HL-60 (cell line): Measurements from ENCODE around the gene AGAP1.

ENCODE experiments used
- DNase-seq, 2 experiments: peaks; one replicate each; pipeline ENCODE4 v3.0.0-alpha.2; 2010 to 2020; ENCODE audit warnings: low read depth in 1 of 2, low spot score in 1 of 2
- H3K27ac ChIP-seq: fragments of 250-450 bp; sonication (Bioruptor Pico); replicated peaks from 2 replicates; pipeline ENCODE4 v1.5.1; 2020; ENCODE audit warnings: mild to moderate bottlenecking, moderate library complexity
- H3K27me3 ChIP-seq: fragments of 250-450 bp; sonication (Bioruptor Pico); 2 replicates; pipeline ENCODE4 v1.5.1; 2021; ENCODE audit warnings: mild to moderate bottlenecking, moderate library complexity; ENCODE audit not compliant: insufficient read depth, poor library complexity, severe bottlenecking
- H3K4me3 ChIP-seq: replicated peaks from 2 replicates; pipeline ENCODE4 v1.5.1; 2011; ENCODE audit warnings: mild to moderate bottlenecking, control low read depth, low read length; ENCODE audit not compliant: insufficient read depth
- GABPA ChIP-seq: IDR thresholded peaks from 2 replicates; pipeline ENCODE4 v1.6.1; 2012; ENCODE audit warnings: low read depth
- POLR2AphosphoS5 ChIP-seq: IDR thresholded peaks from 2 replicates; pipeline ENCODE4 v1.6.1; 2012; ENCODE audit warnings: low read depth
- SPI1 ChIP-seq: IDR thresholded peaks from 2 replicates; pipeline ENCODE4 v1.6.1; 2012; ENCODE audit warnings: low read depth, mild to moderate bottlenecking, borderline replicate concordance
- TF ChIP-seq, protein P1 (sequence below): IDR thresholded peaks from one replicate; pipeline ENCODE4 v1.5.1; 2011; ENCODE audit warnings: low read length, control low read depth, inconsistent platforms; ENCODE audit not compliant: insufficient read depth
- TF ChIP-seq, protein P2 (sequence below): IDR thresholded peaks from 2 replicates; pipeline ENCODE4 v1.6.1; 2012; ENCODE audit warnings: low read depth; ENCODE audit not compliant: insufficient replicate concordance

Gene AGAP1

DNA sequence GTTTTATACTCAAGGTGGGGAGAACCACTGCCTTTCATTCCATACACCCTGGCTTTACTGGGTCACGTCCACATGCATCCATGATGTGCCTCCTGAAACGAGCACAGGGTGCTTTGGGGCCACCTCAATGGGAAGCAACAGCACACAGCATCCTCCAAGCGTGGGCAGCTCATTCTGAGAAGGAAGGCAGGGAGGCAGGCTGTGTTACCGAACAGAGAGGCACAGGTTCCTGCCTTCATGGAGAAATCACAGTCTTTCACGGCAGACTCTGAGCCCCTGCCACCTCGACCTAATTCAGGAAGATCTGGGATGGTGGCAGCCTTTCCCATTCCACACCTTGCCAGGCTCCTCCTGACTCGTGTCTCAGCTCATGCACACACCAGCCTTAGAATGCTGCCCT, 544.3 kb downstream of the AGAP1 start:
- H3K4me3 ChIP-seq, result no peak overlapping the region
- H3K27me3 ChIP-seq, result no peaks in the 10 kb centered on the region
- H3K27ac ChIP-seq, result no peak overlapping the region
- no peak for TF ChIP-seq GABPA
- TF ChIP-seq, protein P1, sequence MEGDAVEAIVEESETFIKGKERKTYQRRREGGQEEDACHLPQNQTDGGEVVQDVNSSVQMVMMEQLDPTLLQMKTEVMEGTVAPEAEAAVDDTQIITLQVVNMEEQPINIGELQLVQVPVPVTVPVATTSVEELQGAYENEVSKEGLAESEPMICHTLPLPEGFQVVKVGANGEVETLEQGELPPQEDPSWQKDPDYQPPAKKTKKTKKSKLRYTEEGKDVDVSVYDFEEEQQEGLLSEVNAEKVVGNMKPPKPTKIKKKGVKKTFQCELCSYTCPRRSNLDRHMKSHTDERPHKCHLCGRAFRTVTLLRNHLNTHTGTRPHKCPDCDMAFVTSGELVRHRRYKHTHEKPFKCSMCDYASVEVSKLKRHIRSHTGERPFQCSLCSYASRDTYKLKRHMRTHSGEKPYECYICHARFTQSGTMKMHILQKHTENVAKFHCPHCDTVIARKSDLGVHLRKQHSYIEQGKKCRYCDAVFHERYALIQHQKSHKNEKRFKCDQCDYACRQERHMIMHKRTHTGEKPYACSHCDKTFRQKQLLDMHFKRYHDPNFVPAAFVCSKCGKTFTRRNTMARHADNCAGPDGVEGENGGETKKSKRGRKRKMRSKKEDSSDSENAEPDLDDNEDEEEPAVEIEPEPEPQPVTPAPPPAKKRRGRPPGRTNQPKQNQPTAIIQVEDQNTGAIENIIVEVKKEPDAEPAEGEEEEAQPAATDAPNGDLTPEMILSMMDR, result no peak
- no peak for TF ChIP-seq SPI1
- TF ChIP-seq, protein P2, sequence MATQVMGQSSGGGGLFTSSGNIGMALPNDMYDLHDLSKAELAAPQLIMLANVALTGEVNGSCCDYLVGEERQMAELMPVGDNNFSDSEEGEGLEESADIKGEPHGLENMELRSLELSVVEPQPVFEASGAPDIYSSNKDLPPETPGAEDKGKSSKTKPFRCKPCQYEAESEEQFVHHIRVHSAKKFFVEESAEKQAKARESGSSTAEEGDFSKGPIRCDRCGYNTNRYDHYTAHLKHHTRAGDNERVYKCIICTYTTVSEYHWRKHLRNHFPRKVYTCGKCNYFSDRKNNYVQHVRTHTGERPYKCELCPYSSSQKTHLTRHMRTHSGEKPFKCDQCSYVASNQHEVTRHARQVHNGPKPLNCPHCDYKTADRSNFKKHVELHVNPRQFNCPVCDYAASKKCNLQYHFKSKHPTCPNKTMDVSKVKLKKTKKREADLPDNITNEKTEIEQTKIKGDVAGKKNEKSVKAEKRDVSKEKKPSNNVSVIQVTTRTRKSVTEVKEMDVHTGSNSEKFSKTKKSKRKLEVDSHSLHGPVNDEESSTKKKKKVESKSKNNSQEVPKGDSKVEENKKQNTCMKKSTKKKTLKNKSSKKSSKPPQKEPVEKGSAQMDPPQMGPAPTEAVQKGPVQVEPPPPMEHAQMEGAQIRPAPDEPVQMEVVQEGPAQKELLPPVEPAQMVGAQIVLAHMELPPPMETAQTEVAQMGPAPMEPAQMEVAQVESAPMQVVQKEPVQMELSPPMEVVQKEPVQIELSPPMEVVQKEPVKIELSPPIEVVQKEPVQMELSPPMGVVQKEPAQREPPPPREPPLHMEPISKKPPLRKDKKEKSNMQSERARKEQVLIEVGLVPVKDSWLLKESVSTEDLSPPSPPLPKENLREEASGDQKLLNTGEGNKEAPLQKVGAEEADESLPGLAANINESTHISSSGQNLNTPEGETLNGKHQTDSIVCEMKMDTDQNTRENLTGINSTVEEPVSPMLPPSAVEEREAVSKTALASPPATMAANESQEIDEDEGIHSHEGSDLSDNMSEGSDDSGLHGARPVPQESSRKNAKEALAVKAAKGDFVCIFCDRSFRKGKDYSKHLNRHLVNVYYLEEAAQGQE, result no peak
- TF ChIP-seq POLR2AphosphoS5, result no peak
- DNase-seq, result no peak

DNA sequence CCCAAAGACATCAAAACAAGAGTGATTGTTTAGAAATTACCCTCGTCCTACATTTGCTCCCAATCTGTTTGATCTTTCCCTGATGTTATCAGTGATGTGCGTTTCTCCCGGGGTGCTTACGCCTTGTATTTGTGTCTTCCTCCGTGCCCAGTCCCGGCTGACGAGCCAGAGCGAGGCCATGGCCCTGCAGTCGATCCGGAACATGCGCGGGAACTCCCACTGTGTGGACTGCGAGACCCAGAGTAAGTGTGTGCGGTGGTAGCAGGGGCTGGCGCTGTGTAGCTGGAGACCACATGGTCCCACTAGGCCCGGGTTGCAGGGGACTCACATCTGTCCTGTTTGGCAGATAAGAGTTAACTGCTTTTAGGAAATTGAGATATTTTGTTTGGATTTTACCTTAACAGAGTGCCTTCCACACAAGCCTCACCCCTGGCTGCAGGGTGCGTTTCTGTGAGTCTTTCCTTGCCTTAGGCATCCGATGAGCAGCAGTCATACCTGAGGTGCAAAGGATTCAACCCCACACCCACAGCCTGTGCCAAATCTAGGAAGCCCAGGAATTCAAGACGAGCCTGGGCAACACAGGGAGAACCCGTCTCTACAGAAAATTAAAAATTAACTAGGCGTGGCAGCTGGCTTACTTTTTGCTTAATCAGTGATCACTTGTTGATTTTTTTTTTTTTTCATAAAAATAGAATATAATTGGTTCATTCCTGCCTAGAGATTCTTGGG, 546.9 kb downstream of the AGAP1 start:
- TF ChIP-seq, protein P2, result no peak
- TF ChIP-seq POLR2AphosphoS5, result no peak
- TF ChIP-seq, protein P1, result no peak
- no peak for TF ChIP-seq GABPA
- TF ChIP-seq SPI1, result no peak
- Histone ChIP-seq H3K27ac (no peak overlapping the region), H3K27me3 (no peaks in the 10 kb centered on the region), H3K4me3 (no peak overlapping the region)
- no peak for DNase-seq

DNA sequence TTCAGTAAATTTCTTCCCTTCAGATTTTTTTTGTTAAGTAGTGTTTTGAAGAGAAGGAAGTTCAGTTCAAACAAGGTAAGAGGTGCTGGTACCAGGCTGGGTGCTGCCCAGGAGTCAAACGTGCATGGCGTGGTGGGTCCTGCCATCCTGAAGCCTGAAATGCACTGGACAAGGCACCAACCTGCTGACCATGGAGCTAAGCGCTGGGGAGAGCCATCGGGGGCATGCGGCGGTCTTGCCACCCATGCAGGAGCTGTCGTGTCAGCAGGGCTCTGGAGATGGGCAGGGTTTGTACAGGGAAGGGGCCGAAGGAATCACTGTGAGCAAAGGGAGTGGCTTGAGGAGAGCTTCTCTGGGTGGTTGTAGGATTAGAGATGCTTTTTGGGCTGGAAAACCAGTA, 547.8 kb downstream of the AGAP1 start:
- DNase-seq, result no peak
- no peaks in the 10 kb centered on the region for H3K27me3 ChIP-seq
- H3K27ac ChIP-seq, result no peak overlapping the region
- no peak overlapping the region for H3K4me3 ChIP-seq
- TF ChIP-seq, protein P1, result no peak
- no peak for TF ChIP-seq SPI1

DNA sequence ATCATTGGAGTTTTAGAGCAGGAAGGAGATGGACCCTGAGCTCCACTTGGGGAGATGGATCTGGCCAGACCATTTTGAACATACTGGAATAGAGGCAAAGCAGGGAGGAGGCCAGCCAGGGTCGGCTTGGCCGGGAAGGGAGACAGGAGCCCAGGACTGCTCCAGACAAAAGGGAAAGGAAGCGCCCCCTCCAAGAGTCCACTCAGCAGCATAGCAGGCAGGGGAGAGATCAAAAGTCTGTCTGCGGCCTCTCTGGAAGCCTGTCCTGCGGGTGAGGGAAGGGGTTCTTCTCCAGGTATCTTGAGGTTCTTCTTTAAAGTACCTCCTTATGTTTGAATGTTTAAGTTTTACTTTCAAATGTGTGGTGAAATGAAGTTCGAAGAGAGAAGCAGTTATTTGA, 548.2 kb downstream of the AGAP1 start:
- no peak for DNase-seq
- Histone ChIP-seq H3K27ac (no peak overlapping the region), H3K27me3 (no peaks in the 10 kb centered on the region), H3K4me3 (no peak overlapping the region)
- no peak for TF ChIP-seq SPI1
- TF ChIP-seq GABPA, result no peak
- no peak for TF ChIP-seq POLR2AphosphoS5
- TF ChIP-seq, protein P1, result no peak
- TF ChIP-seq, protein P2, result no peak
